Liver (tissue), 9 donors: ENCODE measurements around the gene MYO16. TPM values are rescaled to one million over a fixed set of nuclear protein-coding genes. Genes with fewer than 3 reads are reported as not detected.

Experiments
- DNase-seq: peaks from one replicate; pipeline ENCODE4 v3.0.0-alpha.2; 2017; ENCODE audit warnings: low spot score
- H3K27ac ChIP-seq, 2 donors: one replicate each; pipeline ENCODE4 v1.7.0; 2013; ENCODE audit warnings: inconsistent platforms in 2 of 2, low read length in 2 of 2, control low read depth in 1 of 2, low read depth in 1 of 2, mild to moderate bottlenecking in 1 of 2
- H3K27me3 ChIP-seq, 4 donors: one replicate each; pipeline versions ENCODE4 v1.6.1 to v1.7.0; 2013; ENCODE audit warnings: low read length in 3 of 4, inconsistent platforms in 1 of 4, mild to moderate bottlenecking in 1 of 4, moderate library complexity in 1 of 4; ENCODE audit not compliant: control insufficient read depth in 4 of 4, insufficient read depth in 4 of 4
- H3K36me3 ChIP-seq, 4 donors: one replicate each; pipeline versions ENCODE4 v1.6.1 to v1.7.0; 2013; ENCODE audit warnings: low read length in 3 of 4, mild to moderate bottlenecking in 3 of 4, low read depth in 1 of 4, moderate library complexity in 1 of 4; ENCODE audit not compliant: control insufficient read depth in 4 of 4, insufficient read depth in 3 of 4
- H3K4me1 ChIP-seq, 4 donors: one replicate each; pipeline versions ENCODE4 v1.6.1 to v1.7.0; 2013; ENCODE audit warnings: low read length in 3 of 4, mild to moderate bottlenecking in 3 of 4, moderate library complexity in 1 of 4; ENCODE audit not compliant: control insufficient read depth in 4 of 4, insufficient read depth in 4 of 4
- H3K4me3 ChIP-seq, 3 donors: one replicate each; pipeline versions ENCODE4 v1.6.1 to v1.7.0; 2013; ENCODE audit warnings: low read length in 3 of 3, control low read depth in 1 of 3, low read depth in 1 of 3, mild to moderate bottlenecking in 1 of 3
- H3K9ac ChIP-seq, 2 donors: one replicate each; pipeline ENCODE4 v1.7.0; 2013; ENCODE audit warnings: low read length in 2 of 2, mild to moderate bottlenecking in 2 of 2, moderate library complexity in 2 of 2, control low read depth in 1 of 2, low read depth in 1 of 2
- H3K9me3 ChIP-seq, 4 donors: one replicate each; pipeline versions ENCODE4 v1.6.1 to v1.7.0; 2013; ENCODE audit warnings: low read length in 3 of 4; ENCODE audit not compliant: control insufficient read depth in 4 of 4
- FOXA1 ChIP-seq: IDR thresholded peaks from 2 replicates; pipeline ENCODE4 v1.6.1; 2016; ENCODE audit warnings: antibody characterized with exemption
- FOXA2 ChIP-seq: IDR thresholded peaks from 2 replicates; pipeline ENCODE4 v1.6.1; 2016; ENCODE audit warnings: antibody characterized with exemption
- GABPA ChIP-seq, 2 donors: IDR thresholded peaks in 1 of 2; conservative IDR thresholded peaks in 1 of 2; 2 replicates each; pipeline ENCODE4 v1.6.1; 2016; ENCODE audit warnings: antibody characterized with exemption in 2 of 2, mild to moderate bottlenecking in 1 of 2, moderate library complexity in 1 of 2
- HNF4A ChIP-seq, 2 donors: conservative IDR thresholded peaks; 2 replicates each; pipeline ENCODE4 v1.6.1; 2016; ENCODE audit warnings: antibody characterized with exemption in 2 of 2, mild to moderate bottlenecking in 2 of 2
- JUND ChIP-seq, 2 donors: IDR thresholded peaks; 2 replicates each; pipeline ENCODE4 v1.6.1; 2016; ENCODE audit warnings: antibody characterized with exemption in 2 of 2
- RAD21 ChIP-seq, 2 donors: IDR thresholded peaks; 2 replicates each; pipeline ENCODE4 v1.6.1; 2016; ENCODE audit warnings: antibody characterized with exemption in 2 of 2, mild to moderate bottlenecking in 2 of 2
- REST ChIP-seq: IDR thresholded peaks from 2 replicates; pipeline ENCODE4 v1.6.1; 2016; ENCODE audit warnings: antibody characterized with exemption, mild to moderate bottlenecking
- TAF1 ChIP-seq: conservative IDR thresholded peaks from 2 replicates; pipeline ENCODE4 v1.6.1; 2016; ENCODE audit warnings: antibody characterized with exemption, mild to moderate bottlenecking
- YY1 ChIP-seq: IDR thresholded peaks from 2 replicates; pipeline ENCODE4 v1.6.1; 2016; ENCODE audit warnings: antibody characterized with exemption, mild to moderate bottlenecking
- ZBTB33 ChIP-seq: IDR thresholded peaks from 2 replicates; pipeline ENCODE4 v1.6.1; 2016; ENCODE audit warnings: antibody characterized with exemption
- polyA plus RNA-seq, 2 donors: library from polyadenylated mRNA; stranded (reverse) in 1 of 2; unstranded in 1 of 2; fragments of 200-250 nt in 1 of 2; fragments of >200 nt in 1 of 2; fragmentation: Nextera tagmentation in 1 of 2; extraction: Ambion mirVana in 1 of 2; gene quantifications; one replicate each; pipeline versions ENCODE4 v1.2.1 to v1.2.3, GENCODE V29; 2013 to 2015
- total RNA-seq, 2 donors: library from RNA; depleted of rRNA; stranded (reverse); fragments of >200 nt; gene quantifications; one replicate each; pipeline ENCODE4 v1.2.3, GENCODE V29; 2014
- TF ChIP-seq, protein P1 (sequence below): fragments of 150-350 bp; IDR thresholded peaks from 2 replicates; pipeline ENCODE4 v1.5.1; 2017; ENCODE audit warnings: improper control_type of control experiment, low read depth, low read length; ENCODE audit not compliant: missing input control
- TF ChIP-seq, protein P2 (sequence below): IDR thresholded peaks from 2 replicates; pipeline ENCODE4 v1.6.1; 2016; ENCODE audit warnings: antibody characterized with exemption
- donor health status: healthy.
- donor health status: healthy.
- donor health status: healthy.
- donor health status: healthy.
- donor health status: healthy.

Gene MYO16
- total and polyA plus RNA-seq, 4 donors, result 0.37 to 1.1 (median 0.68) TPM

DNA sequence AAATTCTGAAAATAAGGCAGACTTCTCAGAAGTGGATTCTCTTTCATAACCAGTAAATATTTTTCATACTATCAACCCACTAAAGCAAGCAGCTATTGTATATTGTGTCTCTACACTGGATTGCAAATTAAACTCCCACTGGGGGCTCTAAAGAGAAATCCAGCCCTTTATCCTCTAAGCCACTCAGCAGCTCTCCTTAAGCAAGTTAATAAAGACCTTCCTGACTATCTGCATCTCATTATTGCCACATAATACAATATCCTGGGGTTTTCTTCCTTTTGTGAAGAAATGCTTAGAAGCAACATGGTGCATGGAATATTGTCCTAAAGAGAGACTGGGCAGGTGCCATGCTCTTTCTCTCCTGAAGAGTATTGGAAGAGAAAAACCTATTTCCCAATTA is 521.3 kb downstream of the MYO16 start:
- no peak overlapping the region for H3K4me3 ChIP-seq

More for the DNA sequence above, 521.3 kb downstream of the MYO16 start:
- no peak overlapping the region for H3K9ac ChIP-seq
- no peaks in the 10 kb centered on the region for H3K9me3 ChIP-seq
- no peaks in the 10 kb centered on the region for H3K4me1 ChIP-seq
- no peak for DNase-seq
- no peaks in the 10 kb centered on the region for H3K27me3 ChIP-seq
- no peaks in the 10 kb centered on the region for H3K36me3 ChIP-seq
- no peak overlapping the region for H3K27ac ChIP-seq
- no peak for TF ChIP-seq GABPA (IDR thresholded peaks at IDR 0.05 in 1 of 2, conservative IDR thresholded peaks at IDR 0.05 in 1 of 2)
- TF ChIP-seq, protein P1, sequence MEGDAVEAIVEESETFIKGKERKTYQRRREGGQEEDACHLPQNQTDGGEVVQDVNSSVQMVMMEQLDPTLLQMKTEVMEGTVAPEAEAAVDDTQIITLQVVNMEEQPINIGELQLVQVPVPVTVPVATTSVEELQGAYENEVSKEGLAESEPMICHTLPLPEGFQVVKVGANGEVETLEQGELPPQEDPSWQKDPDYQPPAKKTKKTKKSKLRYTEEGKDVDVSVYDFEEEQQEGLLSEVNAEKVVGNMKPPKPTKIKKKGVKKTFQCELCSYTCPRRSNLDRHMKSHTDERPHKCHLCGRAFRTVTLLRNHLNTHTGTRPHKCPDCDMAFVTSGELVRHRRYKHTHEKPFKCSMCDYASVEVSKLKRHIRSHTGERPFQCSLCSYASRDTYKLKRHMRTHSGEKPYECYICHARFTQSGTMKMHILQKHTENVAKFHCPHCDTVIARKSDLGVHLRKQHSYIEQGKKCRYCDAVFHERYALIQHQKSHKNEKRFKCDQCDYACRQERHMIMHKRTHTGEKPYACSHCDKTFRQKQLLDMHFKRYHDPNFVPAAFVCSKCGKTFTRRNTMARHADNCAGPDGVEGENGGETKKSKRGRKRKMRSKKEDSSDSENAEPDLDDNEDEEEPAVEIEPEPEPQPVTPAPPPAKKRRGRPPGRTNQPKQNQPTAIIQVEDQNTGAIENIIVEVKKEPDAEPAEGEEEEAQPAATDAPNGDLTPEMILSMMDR, result no peak
- no peak for TF ChIP-seq RAD21 (IDR thresholded peaks at IDR 0.05)
- TF ChIP-seq HNF4A (conservative IDR thresholded peaks at IDR 0.05), result no peak
- TF ChIP-seq JUND (IDR thresholded peaks at IDR 0.05), result no peak
- TF ChIP-seq, protein P2, sequence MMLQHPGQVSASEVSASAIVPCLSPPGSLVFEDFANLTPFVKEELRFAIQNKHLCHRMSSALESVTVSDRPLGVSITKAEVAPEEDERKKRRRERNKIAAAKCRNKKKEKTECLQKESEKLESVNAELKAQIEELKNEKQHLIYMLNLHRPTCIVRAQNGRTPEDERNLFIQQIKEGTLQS, result no peak
- TF ChIP-seq YY1, result no peak
- TF ChIP-seq ZBTB33, result no peak
- no peak for TF ChIP-seq FOXA2
- TF ChIP-seq TAF1, result no peak
- no peak for TF ChIP-seq REST
- no peak for TF ChIP-seq FOXA1
